GM23248 (cell line): ENCODE results near the gene PKD1.

Experiments used
- EZH2 ChIP-seq: fragments of 200-600 bp; sonication (generic); IDR thresholded peaks from 2 replicates; pipeline ENCODE4 v1.6.1; 2018; ENCODE audit warnings: antibody characterized with exemption, mild to moderate bottlenecking; ENCODE audit not compliant: insufficient read depth, poor library complexity, severe bottlenecking
- EZH2phosphoT487 ChIP-seq: fragments of 200-600 bp; sonication (generic); IDR thresholded peaks from 2 replicates; pipeline ENCODE4 v1.6.1; 2018; ENCODE audit warnings: antibody characterized with exemption, moderate library complexity, mild to moderate bottlenecking, low read depth; ENCODE audit not compliant: insufficient read depth

- TF ChIP-seq EZH2phosphoT487 (no peak), EZH2 (no peak)
Measured at GRCh38 chr16:2156849-2157224, 21.1 kb upstream of the PKD1 start.
